ENCODE measurements around the gene POU2F2. TPM values are rescaled to one million over a fixed set of nuclear protein-coding genes. Genes with fewer than 3 reads are reported as not detected.

POU2F2 gene
- total and polyA plus RNA-seq, 10 of the 15 experiments (the other 5 are each of a cell fraction or from before 2014, with no cell fraction given), result 4.4 to 62.4 (median 37.9) TPM

DNA sequence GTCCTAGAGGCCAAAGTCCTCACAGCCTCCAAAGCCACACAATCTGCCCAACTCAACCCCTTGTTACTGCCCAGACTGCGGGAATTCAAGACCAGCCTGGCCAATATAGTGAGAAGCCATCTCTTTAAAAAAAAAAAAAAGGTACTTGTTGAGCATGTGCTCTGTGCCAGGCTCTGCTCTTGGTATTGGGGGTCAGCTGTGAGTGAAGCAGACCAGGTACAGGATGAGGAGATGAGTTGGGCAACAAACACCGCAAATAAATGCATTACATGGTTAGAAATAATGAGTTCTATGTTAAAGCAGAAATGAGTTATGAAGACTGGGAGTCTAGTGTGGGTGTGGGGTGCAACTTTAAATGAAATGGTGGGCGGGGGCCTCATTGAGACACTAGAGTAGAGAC, 72.1 kb downstream of the POU2F2 start (continued):
- no peak for TF ChIP-seq RELB (IDR thresholded peaks at IDR 0.05; ENCODE audit: low read depth)

DNA sequence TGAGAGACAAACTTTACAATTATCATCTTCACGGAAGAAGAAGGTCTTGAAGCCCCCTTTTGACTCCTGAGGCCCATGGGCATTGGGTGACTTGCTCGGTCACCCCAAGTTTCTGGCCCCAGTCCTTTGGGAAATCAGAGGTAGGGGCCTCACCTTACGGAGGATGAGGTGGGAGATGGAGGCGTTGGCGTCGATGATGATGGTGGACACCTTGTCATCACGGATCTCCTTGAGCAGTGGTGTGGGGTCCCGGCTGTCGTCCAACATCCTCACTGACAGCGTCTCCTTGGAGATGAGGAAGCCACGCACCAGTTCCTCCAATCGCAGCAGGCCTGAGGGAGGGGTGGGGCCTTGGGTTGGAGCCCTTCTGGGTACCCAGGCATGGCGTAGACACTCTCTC, 73.0 kb downstream of the POU2F2 start:
- 29% methylated on average over 9 of the region's 13 CpGs for WGBS (ENCODE audit: insufficient coverage, insufficient replicate concordance, low lambda C conversion rate, missing lambda C conversion rate)
- in situ Hi-C loops (cut with MboI) (no loop called here), intact Hi-C loops (cut with micrococcal nuclease; ENCODE audit: unreplicated experiment) (no loop called here)
- POLR2A ChIA-PET, result interaction anchor here (0.7 kb wide), 1 partner anchor 626 kb away, joined by 3 read pairs; no protein-coding TSS in a partner anchor
- TF ChIP-seq JUNB (IDR thresholded peaks at IDR 0.05), result no peak
- TF ChIP-seq NRF1 (conservative IDR thresholded peaks at IDR 0.05; ENCODE audit: low read depth, low read length), result no peak
- no peak for TF ChIP-seq MXI1 (IDR thresholded peaks at IDR 0.05; ENCODE audit: low read depth, low read length)
- ATAC-seq, result no peak
- no peaks in the 10 kb centered on the region; a peak in 1 of 4 replicates for H3K36me3 ChIP-seq (ENCODE audit: control insufficient read depth in 2 of 2, insufficient read depth in 2 of 2, low read length in 1 of 2)
- no peak for DNase-seq (ENCODE audit: low read depth, low spot score)
- RAD21 ChIA-PET (ENCODE audit: unreplicated experiment), result no interaction called here
- no peaks in the 10 kb centered on the region for H4K20me1 ChIP-seq (ENCODE audit: control insufficient read depth, insufficient read depth)
- H3K9me3 ChIP-seq (replicated peaks; ENCODE audit: control insufficient read depth, insufficient read depth, low read length), result no peaks in the 10 kb centered on the region
- no peak overlapping the region for H2AFZ ChIP-seq (ENCODE audit: control insufficient read depth, low read depth, low read length)
- no peaks in the 10 kb centered on the region for H3K4me1 ChIP-seq (ENCODE audit: control insufficient read depth, insufficient read depth, low read length)
- CTCF ChIA-PET, result interaction anchor here (0.7 kb wide), 1 partner anchor 43 kb away, joined by 3 read pairs; no protein-coding TSS in a partner anchor
- SMC1A ChIA-PET (ENCODE audit: uncharacterized antibody, unreplicated experiment), result no interaction called here
- H3K27ac ChIP-seq (ENCODE audit: control insufficient read depth, insufficient read depth), result no peak overlapping the region
- no TSS peak for BruUV-seq (replicated peaks)
- no peak overlapping the region for H3K4me3 ChIP-seq
- FAIRE-seq, result no peak
- no peak overlapping the region for H3K9ac ChIP-seq (ENCODE audit: control insufficient read depth, insufficient read depth, low read length)
- no peaks in the 10 kb centered on the region; a peak in 1 of 4 replicates for H3K27me3 ChIP-seq (replicated peaks in 1 of 2; ENCODE audit: control insufficient read depth in 2 of 2, insufficient read depth in 2 of 2, low read length in 1 of 2)
- no peaks in the 10 kb centered on the region for H3K79me2 ChIP-seq (ENCODE audit: control insufficient read depth, insufficient read depth, low read length)
- no peak overlapping the region for H3K4me2 ChIP-seq (ENCODE audit: control insufficient read depth, insufficient read depth)

DNA sequence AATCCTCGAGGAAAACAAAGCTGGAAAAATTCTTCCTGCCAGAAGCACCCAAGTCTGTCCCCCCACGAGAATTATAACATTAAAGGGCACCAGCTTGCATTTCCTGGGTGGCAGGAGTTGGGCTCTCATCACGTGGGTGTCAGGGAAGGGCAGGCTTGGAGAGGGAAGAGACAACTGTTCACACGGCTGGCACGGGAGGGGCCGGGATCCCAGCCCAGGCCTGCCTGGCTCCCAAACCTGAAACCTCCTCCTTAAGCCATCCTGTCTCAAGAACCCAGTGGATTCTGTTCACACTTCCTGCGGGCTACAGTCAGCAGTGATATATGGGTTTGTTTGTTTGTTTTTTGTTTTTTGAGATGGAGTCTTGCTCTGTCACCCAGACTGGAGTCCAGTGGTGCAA, 74.4 kb downstream of the POU2F2 start:
- no peak overlapping the region for H3K9ac ChIP-seq (ENCODE audit: control insufficient read depth, insufficient read depth, low read length)
- ATAC-seq (no peak), DNase-seq (ENCODE audit: low read depth, low spot score) (no peak), FAIRE-seq (no peak)
- H3K79me2 ChIP-seq (ENCODE audit: control insufficient read depth, insufficient read depth, low read length), result no peaks in the 10 kb centered on the region
- SMC1A ChIA-PET (ENCODE audit: uncharacterized antibody, unreplicated experiment), result no interaction called here
- no peaks in the 10 kb centered on the region; a peak in 1 of 4 replicates for H3K36me3 ChIP-seq (ENCODE audit: control insufficient read depth in 2 of 2, insufficient read depth in 2 of 2, low read length in 1 of 2)
- 12% methylated on average over 7 of the region's 7 CpGs for WGBS (ENCODE audit: insufficient coverage, insufficient replicate concordance, low lambda C conversion rate, missing lambda C conversion rate)
- no peaks in the 10 kb centered on the region; a peak in 1 of 4 replicates for H3K27me3 ChIP-seq (replicated peaks in 1 of 2; ENCODE audit: control insufficient read depth in 2 of 2, insufficient read depth in 2 of 2, low read length in 1 of 2)
- no peaks in the 10 kb centered on the region for H4K20me1 ChIP-seq (ENCODE audit: control insufficient read depth, insufficient read depth)
- CTCF ChIA-PET, result interaction anchor here (1.1 to 1.5 kb wide), 3 partner anchors 18 to 29 kb away, joined by 3 to 5 read pairs (median 3); partner anchors contain the start of gene ZNF574
- intact Hi-C loops (cut with micrococcal nuclease; ENCODE audit: unreplicated experiment) (no loop called here), in situ Hi-C loops (cut with MboI) (no loop called here)
- POLR2A ChIA-PET, result no interaction called here
- RAD21 ChIA-PET (ENCODE audit: unreplicated experiment), result no interaction called here
- H2AFZ ChIP-seq (ENCODE audit: control insufficient read depth, low read depth, low read length), result no peak overlapping the region
- H3K27ac ChIP-seq (ENCODE audit: control insufficient read depth, insufficient read depth), result no peak overlapping the region
- no peaks in the 10 kb centered on the region for H3K9me3 ChIP-seq (replicated peaks; ENCODE audit: control insufficient read depth, insufficient read depth, low read length)
- no TSS peak for BruUV-seq (replicated peaks)
- no peaks in the 10 kb centered on the region for H3K4me1 ChIP-seq (ENCODE audit: control insufficient read depth, insufficient read depth, low read length)
- H3K4me2 ChIP-seq (ENCODE audit: control insufficient read depth, insufficient read depth), result no peak overlapping the region
- no peak overlapping the region for H3K4me3 ChIP-seq
- TF ChIP-seq TBL1XR1 (IDR thresholded peaks at IDR 0.05; ENCODE audit: low read depth, low read length) (no peak), USF1 (IDR thresholded peaks at IDR 0.05; ENCODE audit: borderline replicate concordance, extremely low read length, insufficient read depth, low read depth, low read length) (no peak), IRF5 (IDR thresholded peaks at IDR 0.05; ENCODE audit: borderline replicate concordance) (no peak), CBX3 (IDR thresholded peaks at IDR 0.05; ENCODE audit: borderline replicate concordance, low read depth) (no peak), CHD1 (IDR thresholded peaks at IDR 0.05; ENCODE audit: low read depth, low read length) (no peak), SMAD1 (IDR thresholded peaks at IDR 0.05; ENCODE audit: low read depth, partially characterized antibody) (no peak), MEF2A (IDR thresholded peaks at IDR 0.05; ENCODE audit: insufficient read depth, low read depth, low read length) (no peak), HCFC1 (IDR thresholded peaks at IDR 0.05; ENCODE audit: low read length) (no peak), BRCA1 (IDR thresholded peaks at IDR 0.05; ENCODE audit: low read depth, low read length) (no peak)

Data from GM12878 (cell line).